Body of pancreas (tissue), 4 donors: ENCODE results near the gene KCNAB1.
A peak's percentile ranks its signal among the peaks of the same experiment; 100 is the strongest.

Experiments used
- CTCF ChIP-seq, 7 experiments: fragments of 450-650 bp in 4 of 7; fragments of 200-600 bp in 3 of 7; sonication (generic) in 3 of 7; IDR thresholded peaks; one replicate each; pipeline ENCODE4 v1.5.1; 2016 to 2019; ENCODE audit warnings: antibody characterized with exemption in 7 of 7
- POLR2A ChIP-seq, 3 donors: fragments of 450-650 bp; IDR thresholded peaks; one replicate each; pipeline ENCODE4 v1.6.1; 2016; ENCODE audit warnings: antibody characterized with exemption in 3 of 3, mild to moderate bottlenecking in 2 of 3

GRCh38 chr3:156554842-156555687 is 434.7 kb downstream of the KCNAB1 start, which contains the start of gene SSR3:
- peak; percentile 94 to 99 (median 98) for TF ChIP-seq POLR2A (IDR thresholded peaks at IDR 0.05)
- TF ChIP-seq CTCF (IDR thresholded peaks at IDR 0.05) = peak in 5 of 7 experiments; percentile 19 to 92 (median 82)
